SK-N-SH treated with all-trans-retinoic acid at 6 μM for 48 hours (cell line): Measurements from ENCODE around the gene DNASE1L2.

Experiments used
- ATAC-seq: fragments of 200-7000 bp; cut with Tn5 transposase; 3 replicates; pipeline ENCODE4 v1.9.1; 2020; ENCODE audit warnings: mild to moderate bottlenecking, moderate library complexity
- ARNTL ChIP-seq: fragments of 450-650 bp; formaldehyde crosslinking; IDR thresholded peaks from 2 replicates; pipeline ENCODE4 v1.5.0; 2020; ENCODE audit warnings: low read depth, mild to moderate bottlenecking, moderate library complexity, borderline replicate concordance
- BACH2 ChIP-seq: fragments of 250-450 bp; sonication (Bioruptor Pico); IDR thresholded peaks from 2 replicates; pipeline ENCODE4 v1.9.0; 2021; ENCODE audit warnings: mild to moderate bottlenecking, borderline replicate concordance
- ESRRG ChIP-seq: fragments of 250-450 bp; sonication (Bioruptor Pico); IDR thresholded peaks from 2 replicates; pipeline ENCODE4 v1.6.1; 2021; ENCODE audit warnings: mild to moderate bottlenecking
- GLIS3 ChIP-seq: fragments of 250-450 bp; sonication (Bioruptor Pico); IDR thresholded peaks from 2 replicates; pipeline ENCODE4 v1.5.0; 2020; ENCODE audit warnings: mild to moderate bottlenecking, moderate library complexity
- ISL1 ChIP-seq: fragments of 250-450 bp; sonication (Bioruptor Pico); IDR thresholded peaks from 2 replicates; pipeline ENCODE4 v2.1.2; 2022; ENCODE audit warnings: mild to moderate bottlenecking, moderate library complexity
- POU6F1 ChIP-seq: fragments of 250-450 bp; sonication (Bioruptor Pico); IDR thresholded peaks from 2 replicates; pipeline ENCODE4 v1.8.0; 2021; ENCODE audit warnings: low read depth, mild to moderate bottlenecking, moderate library complexity, borderline replicate concordance
- PPARA ChIP-seq: fragments of 250-450 bp; sonication (Bioruptor Pico); IDR thresholded peaks from 2 replicates; pipeline ENCODE4 v1.5.0; 2020; ENCODE audit warnings: mild to moderate bottlenecking, borderline replicate concordance
- RARB ChIP-seq: fragments of 250-450 bp; sonication (Bioruptor Pico); IDR thresholded peaks from 2 replicates; pipeline ENCODE4 v1.8.0; 2021; ENCODE audit warnings: mild to moderate bottlenecking, moderate library complexity
- SNAI2 ChIP-seq: fragments of 250-450 bp; sonication (Bioruptor Pico); IDR thresholded peaks from 2 replicates; pipeline ENCODE4 v1.5.0; 2020; ENCODE audit warnings: mild to moderate bottlenecking, moderate library complexity
- TCF4 ChIP-seq: fragments of 250-450 bp; sonication (Bioruptor Pico); IDR thresholded peaks from 2 replicates; pipeline ENCODE4 v1.8.0; 2021; ENCODE audit warnings: mild to moderate bottlenecking, moderate library complexity, borderline replicate concordance
- TOX ChIP-seq: fragments of 250-450 bp; sonication (Bioruptor Pico); IDR thresholded peaks from 2 replicates; pipeline ENCODE4 v1.8.0; 2021; ENCODE audit warnings: mild to moderate bottlenecking, moderate library complexity, borderline replicate concordance
- TSHZ2 ChIP-seq: fragments of 250-450 bp; sonication (Bioruptor Pico); IDR thresholded peaks from 2 replicates; pipeline ENCODE4 v1.5.0; 2020; ENCODE audit warnings: mild to moderate bottlenecking, moderate library complexity
- ZFP3 ChIP-seq: fragments of 250-450 bp; sonication (Bioruptor Pico); IDR thresholded peaks from 2 replicates; pipeline ENCODE4 v1.5.0; 2020; ENCODE audit warnings: mild to moderate bottlenecking, moderate library complexity
- ZNF565 ChIP-seq: fragments of 450-650 bp; formaldehyde crosslinking; conservative IDR thresholded peaks from 2 replicates; pipeline ENCODE4 v1.5.0; 2020; ENCODE audit warnings: low read depth, mild to moderate bottlenecking, moderate library complexity
- ZNF70 ChIP-seq: fragments of 450-650 bp; formaldehyde crosslinking; IDR thresholded peaks from 2 replicates; pipeline ENCODE4 v1.5.0; 2020; ENCODE audit warnings: mild to moderate bottlenecking, moderate library complexity
- ZNF8 ChIP-seq: fragments of 450-650 bp; formaldehyde crosslinking; IDR thresholded peaks from 2 replicates; pipeline ENCODE4 v1.5.0; 2020; ENCODE audit warnings: mild to moderate bottlenecking, moderate library complexity
- TF ChIP-seq, protein P1 (sequence below): fragments of 250-450 bp; sonication (Bioruptor Pico); IDR thresholded peaks from 2 replicates; pipeline ENCODE4 v1.8.0; 2020; ENCODE audit warnings: mild to moderate bottlenecking, moderate library complexity, borderline replicate concordance
- TF ChIP-seq, protein P2 (sequence below): fragments of 250-450 bp; sonication (Bioruptor Pico); IDR thresholded peaks from 2 replicates; pipeline ENCODE4 v1.5.1; 2021; ENCODE audit warnings: mild to moderate bottlenecking, moderate library complexity

Gene DNASE1L2

DNA sequence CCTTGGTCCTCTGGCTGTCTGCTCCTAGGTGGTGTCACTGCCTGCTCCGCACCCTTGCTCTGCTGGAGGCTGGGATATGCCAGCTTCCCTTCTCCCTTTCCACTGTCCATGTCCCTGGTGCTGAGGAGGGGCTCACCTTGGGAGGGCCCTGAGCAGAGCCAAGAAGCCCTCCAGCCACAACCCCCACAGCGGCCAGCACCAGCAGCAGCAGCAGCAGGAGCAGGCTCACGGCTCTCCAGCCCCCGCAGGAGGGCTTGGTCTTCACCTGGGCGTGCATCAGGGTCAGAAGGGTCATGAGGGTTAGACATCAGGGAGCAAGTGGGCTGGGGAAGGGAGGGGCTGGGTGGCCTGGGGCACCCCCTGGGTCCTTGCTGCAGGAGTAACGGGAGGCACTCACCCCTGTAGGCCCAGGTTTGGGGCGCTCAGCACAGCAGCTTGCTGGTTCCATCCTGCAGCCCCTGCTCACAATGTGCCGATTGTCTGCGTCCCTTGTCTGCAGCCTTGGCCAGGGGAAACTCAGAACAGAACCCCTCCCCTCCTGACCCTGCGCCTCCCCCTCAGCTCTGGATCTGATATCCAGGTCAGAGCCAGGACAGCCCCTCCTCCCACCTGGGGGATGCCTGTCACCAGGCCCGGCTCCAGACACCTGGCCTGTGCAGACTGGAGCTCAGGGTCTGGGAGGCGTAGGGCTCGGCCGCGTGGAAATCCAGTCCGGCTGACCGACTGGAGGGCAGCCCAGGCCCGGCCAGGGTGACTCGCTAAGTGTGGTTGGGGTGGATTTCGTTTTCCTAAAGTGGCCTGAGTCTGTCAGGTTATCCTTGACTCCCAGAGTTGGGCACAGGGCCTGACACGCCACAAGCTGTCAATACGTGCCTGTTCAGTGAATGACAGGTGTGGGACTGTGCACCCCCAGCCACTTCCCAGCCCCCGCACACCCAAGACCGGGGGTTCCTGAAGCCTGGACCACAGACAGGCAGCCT, 25.6 kb upstream of the DNASE1L2 start, which contains the start of gene BRICD5 (continued):
- no peak for TF ChIP-seq ARNTL
- no peak for TF ChIP-seq TOX
- TF ChIP-seq, protein P1, sequence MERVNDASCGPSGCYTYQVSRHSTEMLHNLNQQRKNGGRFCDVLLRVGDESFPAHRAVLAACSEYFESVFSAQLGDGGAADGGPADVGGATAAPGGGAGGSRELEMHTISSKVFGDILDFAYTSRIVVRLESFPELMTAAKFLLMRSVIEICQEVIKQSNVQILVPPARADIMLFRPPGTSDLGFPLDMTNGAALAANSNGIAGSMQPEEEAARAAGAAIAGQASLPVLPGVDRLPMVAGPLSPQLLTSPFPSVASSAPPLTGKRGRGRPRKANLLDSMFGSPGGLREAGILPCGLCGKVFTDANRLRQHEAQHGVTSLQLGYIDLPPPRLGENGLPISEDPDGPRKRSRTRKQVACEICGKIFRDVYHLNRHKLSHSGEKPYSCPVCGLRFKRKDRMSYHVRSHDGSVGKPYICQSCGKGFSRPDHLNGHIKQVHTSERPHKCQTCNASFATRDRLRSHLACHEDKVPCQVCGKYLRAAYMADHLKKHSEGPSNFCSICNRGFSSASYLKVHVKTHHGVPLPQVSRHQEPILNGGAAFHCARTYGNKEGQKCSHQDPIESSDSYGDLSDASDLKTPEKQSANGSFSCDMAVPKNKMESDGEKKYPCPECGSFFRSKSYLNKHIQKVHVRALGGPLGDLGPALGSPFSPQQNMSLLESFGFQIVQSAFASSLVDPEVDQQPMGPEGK, result no peak

GRCh38 chr16:2211923-2212347, 24.3 kb upstream of the DNASE1L2 start:
- TF ChIP-seq ZFP3 (CRISPR knock-in tag), result no peak
- no peak for TF ChIP-seq ARNTL
- TF ChIP-seq TOX, result no peak
- no peak for TF ChIP-seq BACH2 (CRISPR knock-in tag)
- no peak for TF ChIP-seq POU6F1 (CRISPR knock-in tag)
- TF ChIP-seq ESRRG (CRISPR knock-in tag), result no peak
- TF ChIP-seq GLIS3 (CRISPR knock-in tag), result no peak
- TF ChIP-seq TSHZ2 (CRISPR knock-in tag), result no peak
- no peak for TF ChIP-seq ZNF8
- TF ChIP-seq, protein P1, result no peak
- TF ChIP-seq ISL1 (CRISPR knock-in tag), result no peak
- no peak for TF ChIP-seq ZNF70 (CRISPR knock-in tag)
- no peak for TF ChIP-seq PPARA
- no peak for TF ChIP-seq TCF4
- no peak for TF ChIP-seq RARB (CRISPR knock-in tag)
- no peak for ATAC-seq

GRCh38 chr16:2212362-2213324, 23.6 kb upstream of the DNASE1L2 start:
- no peak for ATAC-seq
- TF ChIP-seq SNAI2, result no peak
- no peak for TF ChIP-seq ZNF565 (CRISPR knock-in tag)
- no peak for TF ChIP-seq BACH2 (CRISPR knock-in tag)
- TF ChIP-seq, protein P2, sequence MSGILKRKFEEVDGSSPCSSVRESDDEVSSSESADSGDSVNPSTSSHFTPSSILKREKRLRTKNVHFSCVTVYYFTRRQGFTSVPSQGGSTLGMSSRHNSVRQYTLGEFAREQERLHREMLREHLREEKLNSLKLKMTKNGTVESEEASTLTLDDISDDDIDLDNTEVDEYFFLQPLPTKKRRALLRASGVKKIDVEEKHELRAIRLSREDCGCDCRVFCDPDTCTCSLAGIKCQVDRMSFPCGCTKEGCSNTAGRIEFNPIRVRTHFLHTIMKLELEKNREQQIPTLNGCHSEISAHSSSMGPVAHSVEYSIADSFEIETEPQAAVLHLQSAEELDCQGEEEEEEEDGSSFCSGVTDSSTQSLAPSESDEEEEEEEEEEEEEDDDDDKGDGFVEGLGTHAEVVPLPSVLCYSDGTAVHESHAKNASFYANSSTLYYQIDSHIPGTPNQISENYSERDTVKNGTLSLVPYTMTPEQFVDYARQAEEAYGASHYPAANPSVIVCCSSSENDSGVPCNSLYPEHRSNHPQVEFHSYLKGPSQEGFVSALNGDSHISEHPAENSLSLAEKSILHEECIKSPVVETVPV (CRISPR knock-in tag), result no peak
- no peak for TF ChIP-seq ZNF8
- TF ChIP-seq ESRRG (CRISPR knock-in tag), result no peak
- no peak for TF ChIP-seq TCF4
- no peak for TF ChIP-seq POU6F1 (CRISPR knock-in tag)
- TF ChIP-seq ARNTL, result no peak
- TF ChIP-seq, all 23 proteins: peak for 0
